Stomach smooth muscle (tissue), 2 donors: ENCODE data around the gene HUS1.
"Not testable (repeated sequence)": the region's sequence is repeated elsewhere in the genome, so short reads cannot be mapped to it uniquely, and the experiment has no call there.

Experiments
- H3K27ac ChIP-seq: one replicate; pipeline ENCODE4 v1.7.0; 2013; ENCODE audit warnings: mild to moderate bottlenecking, low read length, inconsistent platforms
- H3K27me3 ChIP-seq, 2 donors: one replicate each; pipeline ENCODE4 v1.7.0; 2013; ENCODE audit warnings: low read length in 2 of 2; ENCODE audit not compliant: insufficient read depth in 2 of 2, control insufficient read depth in 1 of 2
- H3K36me3 ChIP-seq, 2 donors: one replicate each; pipeline ENCODE4 v1.7.0; 2013; ENCODE audit warnings: low read length in 2 of 2; ENCODE audit not compliant: control insufficient read depth in 2 of 2, insufficient read depth in 2 of 2
- H3K4me1 ChIP-seq: one replicate; pipeline ENCODE4 v1.7.0; 2013; ENCODE audit warnings: low read length; ENCODE audit not compliant: control insufficient read depth, insufficient read depth
- H3K4me3 ChIP-seq, 2 donors: one replicate each; pipeline ENCODE4 v1.7.0; 2013; ENCODE audit warnings: low read length in 2 of 2
- H3K9ac ChIP-seq, 2 donors: one replicate each; pipeline ENCODE4 v1.7.0; 2013; ENCODE audit warnings: low read length in 2 of 2, mild to moderate bottlenecking in 1 of 2
- H3K9me3 ChIP-seq, 2 donors: one replicate each; pipeline ENCODE4 v1.7.0; 2013; ENCODE audit warnings: low read length in 2 of 2; ENCODE audit not compliant: control insufficient read depth in 2 of 2
- donor health status: healthy.
- donor health status: Pancreatic carcinoma.

The HUS1 gene

GRCh38 chr7:47980648-47981047 lies 1.2 kb upstream of the HUS1 start:
- not testable (repeated sequence) for H3K9me3 ChIP-seq, H3K27me3 ChIP-seq, H3K9ac ChIP-seq, H3K4me3 ChIP-seq, H3K27ac ChIP-seq, H3K4me1 ChIP-seq
- peaks cover 17 to 20% of the 10 kb centered on the region in 2 donors for H3K36me3 ChIP-seq

- H3K4me3 ChIP-seq: peak overlapping the region; percentile 68 to 79
- H3K27ac ChIP-seq: peak overlapping the region; percentile 70
- H3K9ac ChIP-seq: peak overlapping the region; percentile 59 to 76
- H3K27me3 ChIP-seq: no peaks in the 10 kb centered on the region
- peaks cover 20 to 22% of the 10 kb centered on the region in 2 donors for H3K36me3 ChIP-seq
- peaks cover 10% of the 10 kb centered on the region for H3K4me1 ChIP-seq
- H3K9me3 ChIP-seq: no peaks in the 10 kb centered on the region
Observed at GRCh38 chr7:47979832-47980181, 392 bp upstream of the HUS1 start.

- Histone ChIP-seq H3K27me3 (no peaks in the 10 kb centered on the region), H3K4me1 (peaks cover 10% of the 10 kb centered on the region), H3K9me3 (no peaks in the 10 kb centered on the region), H3K9ac (peak overlapping the region; percentile 59 to 86), H3K27ac (peak overlapping the region; percentile 70), H3K4me3 (peak overlapping the region; percentile 68 to 79), H3K36me3 (peaks cover 30 to 33% of the 10 kb centered on the region in 2 donors)
Observed at GRCh38 chr7:47978790-47979144, 648 bp downstream of the HUS1 start.

GRCh38 chr7:47973739-47974138 lies 5.7 kb downstream of the HUS1 start:
- Histone ChIP-seq H3K36me3 (peaks cover 51 to 55% of the 10 kb centered on the region in 2 donors), H3K4me1 (peaks cover 9% of the 10 kb centered on the region), H3K27ac (no peak overlapping the region), H3K27me3 (no peaks in the 10 kb centered on the region), H3K9me3 (no peaks in the 10 kb centered on the region), H3K4me3 (no peak overlapping the region), H3K9ac (no peak overlapping the region)

GRCh38 chr7:47970761-47971160 lies 8.7 kb downstream of the HUS1 start:
- H3K36me3 ChIP-seq: peaks cover 50 to 58% of the 10 kb centered on the region in 2 donors
- no peak overlapping the region for H3K9ac ChIP-seq
- H3K27me3 ChIP-seq: no peaks in the 10 kb centered on the region
- no peaks in the 10 kb centered on the region for H3K9me3 ChIP-seq
- no peak overlapping the region for H3K4me3 ChIP-seq
- no peaks in the 10 kb centered on the region for H3K4me1 ChIP-seq
- no peak overlapping the region for H3K27ac ChIP-seq

- peaks cover 53 to 66% of the 10 kb centered on the region in 2 donors for H3K36me3 ChIP-seq
- no peaks in the 10 kb centered on the region for H3K9me3 ChIP-seq
- H3K9ac ChIP-seq: no peak overlapping the region
- H3K4me1 ChIP-seq: no peaks in the 10 kb centered on the region
- no peak overlapping the region for H3K4me3 ChIP-seq
- no peaks in the 10 kb centered on the region for H3K27me3 ChIP-seq
- H3K27ac ChIP-seq: no peak overlapping the region
Observed at GRCh38 chr7:47968847-47969774, 10.3 kb downstream of the HUS1 start.

- Histone ChIP-seq H3K9ac (no peak overlapping the region), H3K27ac (no peak overlapping the region), H3K27me3 (no peaks in the 10 kb centered on the region), H3K36me3 (peaks cover 44 to 55% of the 10 kb centered on the region in 2 donors), H3K4me1 (no peaks in the 10 kb centered on the region), H3K4me3 (no peak overlapping the region), H3K9me3 (no peaks in the 10 kb centered on the region)
Observed at GRCh38 chr7:47967708-47968107, 11.7 kb downstream of the HUS1 start.

GRCh38 chr7:47967123-47967522 lies 12.3 kb downstream of the HUS1 start:
- Histone ChIP-seq H3K9me3 (no peaks in the 10 kb centered on the region), H3K27me3 (no peaks in the 10 kb centered on the region), H3K4me1 (no peaks in the 10 kb centered on the region), H3K9ac (no peak overlapping the region), H3K4me3 (no peak overlapping the region), H3K36me3 (peaks cover 43 to 53% of the 10 kb centered on the region in 2 donors), H3K27ac (no peak overlapping the region)

- H3K4me3 ChIP-seq: no peak overlapping the region
- peaks cover 44 to 50% of the 10 kb centered on the region in 2 donors for H3K36me3 ChIP-seq
- H3K27ac ChIP-seq: no peak overlapping the region
- no peaks in the 10 kb centered on the region for H3K9me3 ChIP-seq
- H3K27me3 ChIP-seq: no peaks in the 10 kb centered on the region
- H3K9ac ChIP-seq: no peak overlapping the region
- H3K4me1 ChIP-seq: no peaks in the 10 kb centered on the region
Observed at GRCh38 chr7:47965456-47965855, 14.0 kb downstream of the HUS1 start.

GRCh38 chr7:47962262-47962661 lies 17.2 kb downstream of the HUS1 start:
- Histone ChIP-seq H3K27ac (no peak overlapping the region), H3K9ac (no peak overlapping the region), H3K4me1 (no peaks in the 10 kb centered on the region), H3K9me3 (no peaks in the 10 kb centered on the region), H3K27me3 (no peaks in the 10 kb centered on the region), H3K36me3 (peaks cover 42% of the 10 kb centered on the region in 2 donors), H3K4me3 (no peak overlapping the region)

- no peaks in the 10 kb centered on the region for H3K4me1 ChIP-seq
- H3K36me3 ChIP-seq: peaks cover 8 to 19% of the 10 kb centered on the region in 2 donors
- H3K27ac ChIP-seq: no peak overlapping the region
- no peaks in the 10 kb centered on the region for H3K27me3 ChIP-seq
- no peak overlapping the region for H3K9ac ChIP-seq
- no peak overlapping the region for H3K4me3 ChIP-seq
- no peaks in the 10 kb centered on the region for H3K9me3 ChIP-seq
Observed at GRCh38 chr7:47957156-47957555, 22.3 kb downstream of the HUS1 start.
